Measurements from ENCODE around the gene IRF2.
"Not testable (repeated sequence)": the region's sequence is repeated elsewhere in the genome, so short reads cannot be mapped to it uniquely, and the experiment has no call there.

IRF2 gene

DNA sequence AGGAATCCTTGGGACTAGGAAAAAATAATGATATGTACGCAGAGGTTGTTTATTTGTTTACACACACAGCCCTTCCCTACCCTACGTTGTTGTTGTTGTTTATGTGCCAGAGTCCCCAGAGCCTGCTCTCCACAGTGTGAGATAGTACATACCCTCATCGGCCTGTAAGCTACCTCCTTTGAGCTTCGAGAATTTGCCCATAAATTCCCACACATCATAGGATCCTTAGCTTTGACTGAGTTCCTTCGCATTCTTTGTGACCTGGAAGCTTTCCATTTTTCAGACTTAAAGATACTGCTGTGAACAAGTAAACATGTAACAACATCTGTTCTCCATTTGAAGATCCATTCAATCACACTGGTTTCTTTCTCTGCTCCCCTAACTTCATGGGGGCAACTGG, 114.5 kb downstream of the IRF2 start:
- DNase-seq: no peak

- no peak for DNase-seq
Observed at GRCh38 chr4:184358521-184359232, 115.7 kb downstream of the IRF2 start.

DNA sequence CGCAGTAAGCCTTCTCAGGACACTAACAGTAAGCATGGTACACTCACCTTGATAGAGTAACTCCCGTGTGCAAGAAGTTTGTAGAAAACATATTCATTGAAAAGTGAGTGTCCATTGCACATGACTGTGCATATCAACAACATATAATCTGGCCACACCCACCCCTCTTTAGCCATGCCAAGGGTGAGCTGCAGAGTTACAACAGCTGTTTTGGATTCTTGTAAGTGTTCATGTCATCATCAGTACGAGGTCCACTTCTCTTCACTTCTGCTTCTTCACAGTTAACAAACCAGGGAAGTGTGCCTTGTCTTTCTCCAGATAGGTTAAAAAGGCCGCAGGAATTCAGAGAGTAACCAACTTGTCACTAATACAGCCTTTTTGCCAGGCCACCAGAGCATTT, 116.6 kb downstream of the IRF2 start:
- no peak for DNase-seq

GRCh38 chr4:184357165-184357564, 117.2 kb downstream of the IRF2 start:
- no peak for DNase-seq

DNA sequence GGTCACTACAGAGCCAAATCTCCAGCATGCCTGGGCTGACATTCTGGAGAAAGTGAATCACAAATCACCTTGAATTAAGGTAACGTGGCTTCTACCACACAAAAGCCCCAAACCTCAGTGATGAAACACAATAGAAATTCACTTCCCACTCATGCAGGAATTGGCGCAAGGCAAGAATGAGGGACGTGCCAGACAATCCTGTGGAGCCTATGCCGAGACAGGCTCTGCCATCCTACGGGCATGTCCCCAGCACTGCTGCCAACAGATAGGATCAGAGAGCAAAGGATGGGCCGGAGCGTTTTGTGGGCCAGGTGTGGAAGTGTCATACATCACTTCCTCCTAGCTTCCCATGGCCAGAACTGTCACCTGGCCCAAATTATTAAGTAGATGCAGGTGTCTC, 118.0 kb downstream of the IRF2 start:
- no peak for DNase-seq

- DNase-seq: no peak
Observed at GRCh38 chr4:184355857-184356256, 118.5 kb downstream of the IRF2 start.

GRCh38 chr4:184355111-184355604, 119.2 kb downstream of the IRF2 start:
- peak; percentile 71 for DNase-seq

DNA sequence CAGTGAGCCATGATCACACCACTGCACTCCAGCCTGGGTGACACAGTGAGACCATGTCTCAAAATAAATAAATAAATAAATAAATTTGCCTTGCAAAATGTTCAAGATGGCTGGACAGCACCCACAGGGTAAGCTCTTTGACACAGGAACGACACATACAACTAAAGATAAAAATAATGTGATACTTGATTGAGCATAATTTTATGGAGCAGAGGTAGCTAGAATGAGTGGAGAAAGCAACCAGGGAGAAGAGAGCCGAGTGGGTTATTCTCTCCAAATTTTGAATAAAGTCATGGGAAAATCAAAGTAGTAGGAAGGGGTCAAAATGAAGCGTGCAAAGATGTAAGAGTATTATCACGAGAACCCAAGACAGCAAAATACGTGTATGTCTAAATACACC, 121.5 kb downstream of the IRF2 start:
- no peak for DNase-seq

DNA sequence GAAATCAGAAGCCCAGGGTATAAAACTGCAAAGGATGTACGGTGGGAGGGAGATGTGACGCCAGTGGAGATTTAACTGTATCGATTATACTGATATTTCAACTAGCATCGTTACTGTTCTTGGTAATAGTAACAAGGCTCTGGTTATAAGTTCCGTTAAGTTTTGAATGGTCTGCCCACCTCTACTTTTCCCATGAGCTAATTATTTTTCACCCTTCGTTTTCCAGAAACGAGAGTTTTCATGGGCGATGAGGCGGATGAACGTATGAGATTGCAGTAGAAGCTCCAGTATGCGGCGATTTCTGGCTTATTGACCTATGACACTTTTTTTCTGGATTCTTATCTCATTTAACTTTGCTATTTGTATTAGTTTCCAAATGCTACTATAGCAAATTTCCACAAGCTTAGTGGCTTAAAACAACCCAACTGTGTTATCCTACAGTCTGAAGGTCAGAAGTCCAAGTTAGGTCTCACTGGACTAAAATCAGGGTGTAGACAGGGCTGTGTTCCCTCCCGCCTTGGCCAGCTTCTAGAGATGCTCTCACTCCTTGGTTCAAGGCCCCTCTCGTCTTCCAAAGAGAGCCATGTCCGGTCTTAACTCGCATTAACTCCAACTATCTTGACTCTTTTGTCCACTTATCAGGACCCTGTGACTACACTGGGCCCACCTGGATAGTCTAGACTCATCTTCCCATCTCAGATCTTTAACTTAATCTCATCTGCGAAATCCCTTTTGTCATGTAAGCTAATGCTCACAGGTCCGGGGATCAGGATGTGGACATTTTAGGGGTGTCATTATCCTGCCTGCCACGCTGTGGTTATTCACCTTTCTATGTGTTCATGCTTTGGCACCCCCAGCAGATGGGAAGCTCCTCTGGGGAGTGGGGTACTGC, 122.5 kb downstream of the IRF2 start:
- no peak for DNase-seq

DNA sequence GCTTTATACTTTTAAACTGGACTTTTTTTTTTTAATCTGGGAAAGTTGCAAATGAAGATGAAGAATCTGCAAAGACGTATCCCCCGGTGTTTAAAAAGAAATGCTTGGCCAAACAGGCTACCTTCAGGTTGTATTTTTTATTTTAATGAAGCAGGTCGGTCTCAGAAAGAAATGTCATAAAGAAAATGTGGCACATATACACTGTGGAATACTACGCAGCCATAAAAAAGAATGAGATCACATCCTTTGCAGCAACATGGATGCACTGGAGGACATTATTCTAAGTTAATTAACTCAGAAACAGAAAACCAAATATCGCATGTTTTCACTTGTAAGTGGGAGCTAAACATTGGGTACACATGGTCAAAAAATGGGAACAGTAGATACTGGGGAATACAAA, 123.4 kb downstream of the IRF2 start:
- DNase-seq: no peak

DNA sequence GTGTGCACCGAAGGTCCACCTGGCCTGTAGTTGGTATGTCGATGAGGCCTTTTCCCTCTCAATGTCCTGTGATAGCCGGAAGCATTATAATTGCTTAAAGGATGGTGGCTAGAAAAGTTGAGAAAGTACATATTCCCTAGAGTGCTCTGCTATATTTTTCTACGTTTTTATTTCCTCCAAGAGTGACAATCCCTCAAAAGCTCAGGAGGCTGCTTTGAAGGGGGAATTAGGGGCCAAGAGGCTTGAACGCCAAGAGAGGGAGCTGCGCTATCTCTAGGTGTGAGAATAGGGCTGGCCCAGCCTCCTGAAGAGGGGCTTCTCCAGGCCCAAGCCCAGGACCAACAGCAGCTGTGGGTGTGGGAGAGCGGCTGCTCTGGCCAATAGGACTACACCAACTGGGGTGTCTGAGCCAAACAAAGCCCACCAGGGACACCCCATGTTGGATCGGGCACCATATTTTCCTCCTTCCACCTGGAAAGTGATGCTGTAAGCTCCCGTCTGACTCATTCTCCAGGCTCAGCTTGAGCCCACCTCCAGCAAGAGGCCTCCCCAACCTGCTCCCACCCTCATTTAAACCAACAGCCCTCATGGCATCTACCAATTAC, 124.0 kb downstream of the IRF2 start:
- DNase-seq: no peak

DNA sequence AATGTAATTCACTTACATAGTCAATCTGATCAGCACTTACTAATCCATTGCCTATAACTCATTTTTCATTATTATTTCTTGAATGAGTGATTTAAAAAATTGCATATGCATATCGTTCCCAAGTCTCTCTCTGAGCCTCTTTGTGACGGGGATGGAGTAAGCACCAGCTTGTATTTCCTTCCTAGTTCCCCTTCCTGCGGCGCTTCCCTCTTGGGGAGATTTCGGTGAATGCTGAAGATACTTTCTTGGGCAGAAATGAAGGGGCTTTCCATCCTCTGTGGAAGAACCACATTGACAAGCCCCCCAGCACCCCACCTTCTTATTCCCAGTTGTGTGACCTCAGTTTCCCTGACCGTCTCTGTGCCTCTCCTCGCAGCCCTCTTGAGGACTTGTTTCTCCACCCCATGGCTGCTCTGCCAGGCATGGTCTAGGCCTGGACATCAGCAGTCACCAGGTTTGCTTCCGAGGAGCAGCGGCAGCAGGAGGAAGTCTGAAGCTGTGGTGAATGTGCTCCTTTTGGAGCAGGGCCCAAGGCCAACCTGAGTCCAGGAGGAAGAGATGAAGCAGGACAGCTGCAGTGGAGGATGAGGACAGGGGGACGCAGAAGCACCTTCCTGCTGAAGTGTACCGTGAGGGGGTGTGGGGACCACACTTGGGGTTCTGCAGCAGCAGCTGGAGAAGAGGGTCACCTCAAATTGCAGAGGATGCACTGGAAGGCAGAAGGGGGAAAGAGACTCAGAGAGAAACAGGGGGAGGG, 124.9 kb downstream of the IRF2 start:
- no peak for DNase-seq

- no peak for DNase-seq
Observed at GRCh38 chr4:184348311-184349233, 125.8 kb downstream of the IRF2 start.

GRCh38 chr4:184347251-184348239, 126.8 kb downstream of the IRF2 start:
- peak; percentile 77 for DNase-seq

GRCh38 chr4:184346682-184347081, 127.7 kb downstream of the IRF2 start:
- no peak for DNase-seq

DNA sequence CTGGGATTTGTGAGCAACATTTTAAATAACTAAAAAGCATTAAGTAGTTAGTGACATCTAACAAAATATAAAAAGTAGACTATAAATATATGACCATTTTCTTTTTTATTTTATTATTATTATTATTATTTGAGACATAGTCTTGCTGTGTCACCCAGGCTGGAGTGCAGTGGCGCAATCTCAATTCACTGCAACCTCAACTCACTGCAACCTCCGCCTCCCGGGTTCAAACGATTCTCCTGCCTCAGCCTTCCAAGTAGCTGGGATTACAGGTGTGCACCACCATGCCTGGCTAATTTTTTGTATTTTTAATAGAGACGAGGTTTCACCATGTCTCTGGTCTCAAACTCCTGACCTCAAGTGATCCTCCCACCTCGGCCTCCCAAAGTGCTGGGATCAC, 128.1 kb downstream of the IRF2 start:
- not testable (repeated sequence) for DNase-seq

DNA sequence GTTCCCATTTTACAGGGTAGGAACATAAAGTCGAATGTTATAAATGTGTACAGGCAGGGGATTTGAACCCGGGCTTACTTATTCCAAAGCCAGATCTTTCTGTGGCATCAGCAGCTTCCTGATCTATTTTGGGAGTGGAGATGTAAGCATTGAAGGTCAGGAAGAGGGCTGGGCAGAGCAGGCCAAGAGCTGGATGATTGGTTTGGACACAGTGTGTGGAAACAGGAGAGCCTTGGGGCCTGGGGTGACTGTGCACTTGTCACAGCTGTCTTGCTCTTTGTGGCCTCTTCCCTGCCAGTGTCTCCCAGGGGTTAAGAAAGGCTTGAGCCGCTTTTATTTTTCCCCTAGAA, 128.8 kb downstream of the IRF2 start:
- peak; percentile 56 for DNase-seq

DNA sequence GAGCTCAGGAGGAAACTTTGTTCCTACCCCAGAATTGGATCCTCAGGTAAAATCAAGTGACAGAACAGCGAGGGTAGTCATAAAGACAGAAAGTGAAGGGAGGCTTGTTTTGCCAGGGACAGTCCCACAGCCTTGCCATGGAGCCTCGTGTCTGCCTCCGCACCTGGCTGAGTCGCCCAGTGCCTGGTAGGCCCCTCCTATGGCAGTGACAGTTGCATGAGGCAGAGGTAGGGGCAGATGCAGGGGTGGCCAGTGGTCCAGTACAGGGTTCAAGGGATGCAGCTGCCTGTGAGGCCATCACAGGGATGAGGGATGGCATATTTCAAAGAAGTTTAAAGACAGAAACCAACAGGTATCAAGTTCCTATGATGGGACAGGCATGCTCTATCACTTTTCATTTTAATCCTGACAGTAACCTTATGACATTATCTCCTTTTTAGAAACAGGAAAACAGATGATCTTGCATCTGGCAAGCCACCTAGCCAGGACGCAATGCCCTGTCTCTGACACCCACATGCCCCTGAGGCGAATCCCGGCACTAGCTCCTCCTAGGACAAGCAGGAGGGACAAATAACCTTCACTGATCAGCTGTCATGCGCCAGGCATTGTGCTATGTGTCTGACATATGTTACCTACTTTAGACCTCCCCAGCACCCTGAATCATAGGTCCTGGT, 129.3 kb downstream of the IRF2 start:
- DNase-seq: no peak

GRCh38 chr4:184344435-184344834, 129.9 kb downstream of the IRF2 start:
- DNase-seq: no peak
